Ishikawa (cell line): Measurements from ENCODE around the gene UNC5B.

Source experiments
- CEBPB ChIP-seq: IDR thresholded peaks from 2 replicates; pipeline ENCODE4 v1.6.1; 2012
- CREB1 ChIP-seq: IDR thresholded peaks from 2 replicates; pipeline ENCODE4 v1.6.1; 2012; ENCODE audit warnings: low read depth
- EGR1 ChIP-seq: IDR thresholded peaks from 2 replicates; pipeline ENCODE4 v1.6.1; 2012
- EP300 ChIP-seq: IDR thresholded peaks from 2 replicates; pipeline ENCODE4 v1.6.1; 2012; ENCODE audit warnings: borderline replicate concordance
- FOXM1 ChIP-seq: IDR thresholded peaks from 2 replicates; pipeline ENCODE4 v1.6.1; 2012; ENCODE audit warnings: low read depth, borderline replicate concordance
- MAX ChIP-seq: IDR thresholded peaks from 2 replicates; pipeline ENCODE4 v1.6.1; 2012
- NFIC ChIP-seq: IDR thresholded peaks from 2 replicates; pipeline ENCODE4 v1.6.1; 2012
- RAD21 ChIP-seq: IDR thresholded peaks from 2 replicates; pipeline ENCODE4 v1.6.1; 2012; ENCODE audit warnings: low read depth
- TAF1 ChIP-seq: IDR thresholded peaks from 2 replicates; pipeline ENCODE4 v1.6.1; 2012; ENCODE audit warnings: low read depth, mild to moderate bottlenecking
- TCF12 ChIP-seq: IDR thresholded peaks from 2 replicates; pipeline ENCODE4 v1.6.1; 2012; ENCODE audit warnings: low read depth
- TEAD4 ChIP-seq: IDR thresholded peaks from 2 replicates; pipeline ENCODE4 v1.6.1; 2012
- YY1 ChIP-seq: IDR thresholded peaks from 2 replicates; pipeline ENCODE4 v1.6.1; 2012; ENCODE audit warnings: low read depth
- ZBTB7A ChIP-seq: IDR thresholded peaks from 2 replicates; pipeline ENCODE4 v1.6.1; 2012; ENCODE audit warnings: low read depth
- TF ChIP-seq, protein P1 (sequence below): IDR thresholded peaks from 2 replicates; pipeline ENCODE4 v1.6.1; 2012
- TF ChIP-seq, protein P2 (sequence below): IDR thresholded peaks from 2 replicates; pipeline ENCODE4 v1.6.1; 2012; ENCODE audit warnings: low read depth, mild to moderate bottlenecking

The UNC5B gene

DNA sequence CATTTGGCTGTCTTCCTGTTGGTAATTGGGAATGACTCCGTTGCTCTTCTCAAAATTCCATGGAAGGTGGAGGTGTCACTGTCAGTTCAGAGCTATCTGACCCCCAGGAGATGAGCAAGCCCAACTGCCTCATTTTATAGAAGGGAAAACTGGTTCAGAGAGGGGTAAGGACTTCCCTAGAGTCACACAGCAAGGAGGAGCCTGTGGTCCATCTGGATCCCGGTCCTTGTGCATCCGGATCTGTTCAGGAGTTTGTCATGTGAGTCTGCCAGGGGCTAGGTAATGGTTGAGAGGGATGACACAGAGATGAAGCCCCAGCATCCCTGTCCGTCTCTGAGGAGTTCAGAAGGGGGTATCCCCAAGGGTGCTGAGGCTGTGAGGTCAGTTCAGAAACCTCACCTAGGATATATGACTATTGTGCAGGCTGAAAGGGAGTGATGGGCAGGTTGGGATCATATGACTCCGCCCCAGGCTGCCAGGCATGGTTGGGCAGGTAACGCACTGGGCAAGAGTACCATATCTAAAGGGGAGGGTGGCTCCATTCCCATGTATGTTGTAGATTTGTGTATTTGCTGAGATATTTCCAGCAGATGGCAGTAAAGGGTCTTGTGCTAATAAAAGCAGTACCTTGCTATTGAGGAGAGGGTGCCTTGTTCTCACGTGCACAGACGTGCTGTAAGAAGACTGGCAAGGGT, 90.7 kb downstream of the UNC5B start:
- TF ChIP-seq RAD21: peak; percentile 59
- no peak for TF ChIP-seq NFIC
- no peak for TF ChIP-seq CEBPB
- no peak for TF ChIP-seq TEAD4
- no peak for TF ChIP-seq TAF1

DNA sequence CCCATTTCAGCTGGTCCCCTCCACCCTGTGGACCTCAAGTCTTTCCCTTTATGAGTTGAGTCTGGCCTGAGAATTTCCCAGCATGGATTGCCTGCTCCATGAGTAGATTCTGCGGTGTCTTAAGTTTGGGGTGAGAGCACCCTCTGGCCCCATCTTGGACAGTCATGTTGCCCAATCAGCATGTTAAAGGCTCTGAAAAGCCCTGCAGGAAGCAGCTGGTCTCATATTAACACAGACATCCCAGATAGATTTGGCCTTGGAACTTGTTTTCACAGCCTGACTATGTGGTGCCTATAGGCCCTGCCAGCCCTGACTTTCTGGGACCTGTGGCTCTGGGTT, 91.2 kb downstream of the UNC5B start:
- TF ChIP-seq, protein P1, sequence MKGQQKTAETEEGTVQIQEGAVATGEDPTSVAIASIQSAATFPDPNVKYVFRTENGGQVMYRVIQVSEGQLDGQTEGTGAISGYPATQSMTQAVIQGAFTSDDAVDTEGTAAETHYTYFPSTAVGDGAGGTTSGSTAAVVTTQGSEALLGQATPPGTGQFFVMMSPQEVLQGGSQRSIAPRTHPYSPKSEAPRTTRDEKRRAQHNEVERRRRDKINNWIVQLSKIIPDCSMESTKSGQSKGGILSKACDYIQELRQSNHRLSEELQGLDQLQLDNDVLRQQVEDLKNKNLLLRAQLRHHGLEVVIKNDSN: no peak
- TF ChIP-seq NFIC: no peak

DNA sequence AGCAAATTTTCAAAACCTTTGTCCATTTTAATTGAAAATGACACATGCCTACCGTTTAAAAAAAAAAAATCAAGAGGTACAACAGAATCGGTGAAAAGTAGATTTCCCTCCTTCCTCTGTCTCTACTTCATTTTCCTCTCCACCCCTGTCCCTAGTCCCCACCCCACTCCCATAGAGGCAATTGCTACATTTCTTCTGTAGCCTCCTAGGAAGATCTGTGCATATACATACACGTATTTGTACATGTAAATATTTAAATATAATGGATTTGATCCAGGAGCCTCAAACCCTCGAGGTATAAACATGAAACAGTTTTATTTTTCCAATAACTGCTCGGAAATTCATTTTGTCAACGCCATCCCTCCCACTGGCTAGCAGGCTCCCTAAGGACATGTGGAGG, 92.5 kb downstream of the UNC5B start:
- TF ChIP-seq FOXM1 (no peak), ZBTB7A (no peak), CEBPB (no peak), TEAD4 (no peak), TCF12 (no peak), EGR1 (no peak), CREB1 (no peak), TAF1 (no peak), RAD21 (no peak), NFIC (no peak), EP300 (no peak), YY1 (no peak), MAX (no peak)
- TF ChIP-seq, protein P2, sequence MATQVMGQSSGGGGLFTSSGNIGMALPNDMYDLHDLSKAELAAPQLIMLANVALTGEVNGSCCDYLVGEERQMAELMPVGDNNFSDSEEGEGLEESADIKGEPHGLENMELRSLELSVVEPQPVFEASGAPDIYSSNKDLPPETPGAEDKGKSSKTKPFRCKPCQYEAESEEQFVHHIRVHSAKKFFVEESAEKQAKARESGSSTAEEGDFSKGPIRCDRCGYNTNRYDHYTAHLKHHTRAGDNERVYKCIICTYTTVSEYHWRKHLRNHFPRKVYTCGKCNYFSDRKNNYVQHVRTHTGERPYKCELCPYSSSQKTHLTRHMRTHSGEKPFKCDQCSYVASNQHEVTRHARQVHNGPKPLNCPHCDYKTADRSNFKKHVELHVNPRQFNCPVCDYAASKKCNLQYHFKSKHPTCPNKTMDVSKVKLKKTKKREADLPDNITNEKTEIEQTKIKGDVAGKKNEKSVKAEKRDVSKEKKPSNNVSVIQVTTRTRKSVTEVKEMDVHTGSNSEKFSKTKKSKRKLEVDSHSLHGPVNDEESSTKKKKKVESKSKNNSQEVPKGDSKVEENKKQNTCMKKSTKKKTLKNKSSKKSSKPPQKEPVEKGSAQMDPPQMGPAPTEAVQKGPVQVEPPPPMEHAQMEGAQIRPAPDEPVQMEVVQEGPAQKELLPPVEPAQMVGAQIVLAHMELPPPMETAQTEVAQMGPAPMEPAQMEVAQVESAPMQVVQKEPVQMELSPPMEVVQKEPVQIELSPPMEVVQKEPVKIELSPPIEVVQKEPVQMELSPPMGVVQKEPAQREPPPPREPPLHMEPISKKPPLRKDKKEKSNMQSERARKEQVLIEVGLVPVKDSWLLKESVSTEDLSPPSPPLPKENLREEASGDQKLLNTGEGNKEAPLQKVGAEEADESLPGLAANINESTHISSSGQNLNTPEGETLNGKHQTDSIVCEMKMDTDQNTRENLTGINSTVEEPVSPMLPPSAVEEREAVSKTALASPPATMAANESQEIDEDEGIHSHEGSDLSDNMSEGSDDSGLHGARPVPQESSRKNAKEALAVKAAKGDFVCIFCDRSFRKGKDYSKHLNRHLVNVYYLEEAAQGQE: no peak

- TF ChIP-seq CEBPB (no peak), ZBTB7A (no peak), NFIC (no peak), MAX (no peak), YY1 (no peak), TAF1 (no peak), CREB1 (no peak), TCF12 (no peak), RAD21 (no peak), FOXM1 (no peak), TEAD4 (no peak), EGR1 (no peak), EP300 (no peak)
- TF ChIP-seq, protein P2: no peak
- TF ChIP-seq, protein P1: no peak
Observed at GRCh38 chr10:71306979-71307378, 94.6 kb downstream of the UNC5B start.

GRCh38 chr10:71307469-71308085, 95.2 kb downstream of the UNC5B start:
- TF ChIP-seq TCF12 (no peak), ZBTB7A (no peak), TAF1 (no peak), FOXM1 (no peak), CREB1 (no peak), NFIC (no peak), CEBPB (no peak), MAX (no peak)
- TF ChIP-seq, protein P1: no peak

DNA sequence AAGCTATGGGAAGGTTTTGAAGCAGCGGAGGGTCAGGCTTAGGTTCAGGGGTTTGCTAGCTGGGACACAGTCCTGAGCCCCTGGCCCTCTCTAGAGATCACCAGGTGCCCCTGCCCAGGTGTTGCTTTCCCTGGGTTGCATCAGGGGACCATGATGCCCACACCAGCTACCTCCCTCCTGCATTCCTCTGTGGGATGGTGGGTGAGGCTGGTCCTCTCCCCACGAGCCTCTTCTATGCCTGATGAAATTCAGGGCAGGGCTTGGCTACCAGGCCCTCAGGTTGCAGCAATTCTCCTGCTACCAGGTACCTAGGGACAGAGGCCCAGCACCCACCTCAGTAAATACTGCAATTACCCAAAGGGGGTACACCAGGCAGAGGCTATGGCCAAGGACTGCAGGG, 95.9 kb downstream of the UNC5B start:
- TF ChIP-seq NFIC (no peak), TCF12 (no peak), EGR1 (no peak), RAD21 (no peak), EP300 (no peak)
- TF ChIP-seq, protein P2: no peak
- TF ChIP-seq, protein P1: no peak
